HG02885 (cell line): ENCODE data around the gene CDCA8.
A peak's percentile ranks its signal among the peaks of the same experiment; 100 is the strongest.
"Not testable (repeated sequence)": the region's sequence is repeated elsewhere in the genome, so short reads cannot be mapped to it uniquely, and the experiment has no call there.

ENCODE experiments used
- ATAC-seq: cut with Tn5 transposase; IDR thresholded peaks from one replicate; pipeline ENCODE4 v1.9.1; 2021; ENCODE audit warnings: mild to moderate bottlenecking; ENCODE audit not compliant: unreplicated experiment, poor library complexity

CDCA8 gene

GRCh38 chr1:37672136-37672870 is 20.0 kb upstream of the CDCA8 start:
- ATAC-seq: no peak

DNA sequence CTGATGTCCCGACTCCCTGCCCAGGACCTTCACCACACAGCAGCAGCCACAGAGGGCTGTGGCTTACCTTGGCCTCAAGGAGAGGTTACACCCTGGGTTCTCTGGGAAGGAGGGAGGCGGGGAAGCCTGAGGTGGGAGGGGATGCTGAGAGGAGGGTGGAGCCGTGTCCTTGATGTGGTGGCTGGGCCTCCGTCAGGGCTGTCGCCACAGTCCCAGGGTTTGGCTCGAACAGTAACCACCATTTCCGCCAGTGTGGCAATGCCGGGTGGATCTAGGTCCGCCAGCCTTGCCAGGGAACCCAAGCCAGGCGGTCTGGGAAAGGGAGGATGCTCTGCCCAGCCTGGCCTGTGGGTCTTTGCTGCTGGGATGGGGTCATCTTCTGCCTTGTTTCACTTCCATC is 18.4 kb upstream of the CDCA8 start:
- no peak for ATAC-seq

GRCh38 chr1:37676281-37677142 is 15.8 kb upstream of the CDCA8 start:
- peak; percentile 49 for ATAC-seq

DNA sequence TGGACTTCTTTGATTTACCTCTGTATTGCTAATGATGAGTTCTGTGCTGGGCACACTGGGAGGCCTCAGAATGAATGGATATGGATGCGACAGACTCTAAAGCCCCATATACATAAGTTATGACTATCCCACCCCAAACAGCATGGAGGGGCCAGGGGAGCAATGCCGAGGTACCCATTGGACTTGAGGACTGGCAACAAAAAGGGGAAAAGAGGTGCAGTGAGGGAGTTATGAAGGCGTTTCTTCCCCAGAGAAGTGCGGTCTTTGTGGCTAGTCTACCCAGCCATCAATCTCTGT is 15.2 kb upstream of the CDCA8 start:
- ATAC-seq: no peak

DNA sequence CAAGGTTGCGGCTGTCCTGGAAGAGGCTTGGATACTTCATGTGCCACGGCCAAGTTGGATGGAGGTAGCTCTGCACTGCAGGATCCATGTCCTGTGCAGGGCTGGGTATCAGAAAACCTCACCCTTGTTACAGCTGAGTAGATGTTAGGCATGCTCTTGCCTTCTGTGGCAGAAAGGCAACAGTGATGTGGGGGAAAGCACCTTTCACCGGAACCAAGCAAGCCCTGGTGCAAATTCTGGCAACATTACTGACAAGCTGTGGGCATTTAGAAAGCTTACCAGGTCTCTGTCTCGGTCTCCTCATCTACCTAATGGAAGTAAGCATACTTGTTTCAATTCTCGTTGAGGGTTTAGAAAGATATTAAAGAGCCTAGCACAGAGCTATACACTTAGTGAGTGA is 14.5 kb upstream of the CDCA8 start:
- ATAC-seq: no peak

GRCh38 chr1:37680933-37681332 is 11.4 kb upstream of the CDCA8 start:
- ATAC-seq: no peak

- no peak for ATAC-seq
These were observed 9.9 kb upstream of the CDCA8 start for GRCh38 chr1:37682334-37682987.

GRCh38 chr1:37684182-37684581 is 8.1 kb upstream of the CDCA8 start:
- ATAC-seq: not testable (repeated sequence)

GRCh38 chr1:37685722-37686121 is 6.6 kb upstream of the CDCA8 start:
- ATAC-seq: no peak

DNA sequence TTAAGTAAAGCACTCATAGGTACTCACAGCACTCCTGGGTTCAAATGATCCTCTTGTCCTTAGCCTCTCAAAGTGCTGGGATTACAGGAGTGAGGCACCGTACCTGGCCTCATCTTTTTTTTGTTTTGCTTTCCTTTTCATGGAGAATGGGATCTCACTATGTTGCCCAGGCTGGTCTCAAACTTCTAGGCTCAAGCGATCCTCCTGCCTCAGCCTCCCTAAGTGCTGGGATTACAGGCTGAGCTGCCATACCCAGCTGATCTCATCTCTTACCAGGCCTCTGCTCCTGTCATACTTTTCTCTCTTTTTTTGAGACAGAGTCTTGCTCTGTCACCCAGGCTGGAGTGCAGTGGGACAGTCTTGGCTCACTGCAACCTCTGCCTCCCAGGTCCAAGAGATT is 4.6 kb upstream of the CDCA8 start:
- not testable (repeated sequence) for ATAC-seq

DNA sequence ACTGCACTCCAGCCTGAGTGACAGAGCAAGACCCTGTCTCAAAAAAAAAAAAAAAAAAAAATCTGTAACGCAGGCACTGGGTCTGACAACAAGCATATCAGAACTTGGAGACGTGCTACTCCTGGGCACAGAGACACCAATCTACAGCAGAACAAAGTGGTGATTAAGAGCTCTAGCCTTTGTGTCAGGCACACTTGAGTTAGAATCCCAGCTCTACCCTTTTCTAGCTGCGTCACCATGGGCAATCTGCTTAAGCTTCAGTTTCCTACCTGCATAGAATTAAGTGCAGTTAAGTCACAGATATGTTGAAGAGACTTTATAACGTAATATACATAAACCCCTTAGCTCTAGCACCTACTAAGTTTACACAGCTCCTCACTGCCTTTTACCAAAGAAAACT is 3.4 kb upstream of the CDCA8 start:
- no peak for ATAC-seq

DNA sequence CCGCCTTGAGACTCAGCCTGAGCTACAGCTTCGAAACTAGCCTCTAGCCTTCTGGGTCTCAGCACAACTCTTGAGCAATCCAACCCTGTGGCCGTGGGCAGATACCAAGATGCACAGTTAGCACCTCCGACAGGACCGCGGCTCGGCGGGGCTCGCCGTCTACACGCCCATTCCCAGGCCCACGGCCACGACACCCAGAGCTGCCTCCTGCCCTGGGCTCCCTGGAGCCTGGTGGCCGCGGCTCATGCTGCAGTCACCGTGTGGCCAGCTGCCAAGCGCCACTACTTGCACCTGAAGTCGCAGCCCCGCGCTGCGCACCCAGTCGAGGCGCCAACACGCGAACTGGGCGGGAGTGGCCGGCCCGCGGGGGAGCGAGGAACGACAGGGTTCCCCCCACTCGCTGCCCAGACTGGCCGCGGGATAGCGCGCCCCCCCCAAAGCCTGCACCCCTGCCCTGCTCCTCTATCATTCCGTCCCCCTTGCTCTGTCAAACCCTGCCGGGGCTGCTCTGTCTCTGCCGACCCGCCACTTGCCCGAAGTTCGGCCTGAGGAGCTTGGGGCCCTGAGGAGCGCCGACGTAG is 729 bp upstream of the CDCA8 start:
- no peak for ATAC-seq

DNA sequence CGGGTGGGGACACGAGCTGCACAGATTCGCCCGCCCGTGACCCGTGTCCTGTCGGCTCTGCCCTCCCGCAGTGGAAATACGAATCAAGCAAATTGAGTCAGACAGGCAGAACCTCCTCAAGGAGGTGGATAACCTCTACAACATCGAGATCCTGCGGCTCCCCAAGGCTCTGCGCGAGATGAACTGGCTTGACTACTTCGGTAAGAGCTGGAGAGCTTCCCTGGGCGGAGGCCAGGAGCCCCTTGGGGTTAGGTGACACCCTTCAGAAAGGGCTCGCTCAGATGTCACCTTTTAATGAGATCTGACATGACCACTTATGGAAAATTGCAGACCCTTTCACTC is 489 bp downstream of the CDCA8 start:
- ATAC-seq: no peak

GRCh38 chr1:37697090-37697489 is 4.8 kb downstream of the CDCA8 start:
- ATAC-seq: no peak

DNA sequence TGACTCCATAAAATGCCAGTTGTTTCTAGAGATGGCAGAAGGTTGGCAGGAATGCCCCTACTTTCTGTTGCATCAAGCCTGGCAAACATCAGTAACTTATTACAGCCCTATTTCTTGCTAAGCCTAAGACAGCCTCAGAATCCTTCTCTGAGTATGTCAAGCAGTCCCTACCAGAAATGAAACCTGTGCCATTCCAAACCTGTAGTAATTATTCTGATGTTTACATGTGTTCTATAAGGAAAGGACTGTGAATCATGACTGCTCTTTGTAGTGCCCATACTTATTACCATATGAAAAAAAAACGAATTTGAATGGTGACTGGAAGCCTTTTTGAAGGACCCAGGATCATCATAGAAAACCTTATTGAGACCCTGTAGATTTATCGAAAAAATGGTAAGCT is 5.4 kb downstream of the CDCA8 start:
- no peak for ATAC-seq

DNA sequence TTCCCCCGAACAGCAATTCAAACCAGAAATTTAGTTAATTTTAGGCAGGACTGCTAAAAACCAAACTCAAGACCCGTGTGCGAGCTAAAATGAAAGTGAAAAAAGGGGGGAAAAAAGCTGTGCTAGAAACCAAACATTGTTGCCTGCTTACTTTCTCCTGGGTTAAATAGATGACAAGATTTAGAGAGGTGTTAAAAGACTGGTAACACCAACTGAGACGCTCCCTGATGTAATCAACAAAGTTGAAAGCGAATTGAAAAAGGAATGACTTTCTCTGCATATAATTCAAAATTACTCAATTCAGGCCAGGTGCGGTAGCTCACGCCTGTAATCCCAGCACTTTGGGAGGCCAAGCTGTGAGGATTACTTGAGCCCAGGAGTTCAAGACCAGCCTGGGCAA is 6.8 kb downstream of the CDCA8 start:
- no peak for ATAC-seq

GRCh38 chr1:37701051-37701450 is 8.7 kb downstream of the CDCA8 start:
- ATAC-seq: no peak

GRCh38 chr1:37703061-37703460 is 10.7 kb downstream of the CDCA8 start:
- ATAC-seq: no peak

DNA sequence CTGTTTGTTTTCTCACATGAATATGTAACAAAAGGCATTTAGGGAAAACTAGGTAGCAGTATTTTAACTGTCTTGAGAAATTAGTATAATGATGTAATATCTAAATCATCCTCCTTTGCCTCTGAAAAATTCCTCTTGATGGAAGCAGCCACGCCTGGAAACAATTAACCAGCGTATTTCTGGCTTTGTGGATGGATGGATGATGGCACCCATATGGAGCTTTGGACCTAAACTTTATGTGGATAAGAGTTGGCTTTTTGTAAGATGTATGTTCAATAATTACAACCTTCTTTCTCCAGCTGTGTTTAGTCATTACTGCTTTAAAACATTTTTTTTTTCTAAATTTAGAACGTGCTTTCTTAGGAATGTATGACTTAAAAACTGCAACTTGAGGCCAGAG is 12.7 kb downstream of the CDCA8 start:
- ATAC-seq: no peak

- ATAC-seq: no peak
These were observed 13.1 kb downstream of the CDCA8 start for GRCh38 chr1:37705399-37705798.

GRCh38 chr1:37708471-37708870 is 16.2 kb downstream of the CDCA8 start:
- ATAC-seq: no peak
